HCT116 (cell line): Measurements from ENCODE around the gene EIPR1.

Experiments
- FOSL1 ChIP-seq: IDR thresholded peaks from 2 replicates; pipeline ENCODE4 v1.6.1; 2012; ENCODE audit warnings: low read depth
- POLR2AphosphoS5 ChIP-seq: IDR thresholded peaks from 2 replicates; pipeline ENCODE4 v1.6.1; 2011; ENCODE audit warnings: mild to moderate bottlenecking, low read depth, low read length, moderate library complexity
- RAD21 ChIP-seq: IDR thresholded peaks from 2 replicates; pipeline ENCODE4 v1.6.1; 2012; ENCODE audit warnings: low read depth, mild to moderate bottlenecking
- SIN3A ChIP-seq: IDR thresholded peaks from 2 replicates; pipeline ENCODE4 v1.6.1; 2012; ENCODE audit warnings: low read depth
- TCF7L2 ChIP-seq: IDR thresholded peaks from 2 replicates; pipeline ENCODE4 v1.7.0; 2011; ENCODE audit warnings: borderline replicate concordance, inconsistent platforms; ENCODE audit not compliant: insufficient read depth, insufficient read length; ENCODE audit errors: extremely low read depth
- YY1 ChIP-seq: IDR thresholded peaks from 2 replicates; pipeline ENCODE4 v1.6.1; 2011; ENCODE audit warnings: low read length, low read depth, moderate library complexity, mild to moderate bottlenecking; ENCODE audit not compliant: insufficient replicate concordance; ENCODE audit errors: extremely low read depth
- ZFX ChIP-seq: fragments of 450-650 bp; IDR thresholded peaks from 2 replicates; pipeline ENCODE4 v1.6.1; 2017
- TF ChIP-seq, protein P1 (sequence below), 3 experiments: fragments of 200-600 bp in 1 of 3; sonication (generic) in 1 of 3; IDR thresholded peaks in 2 of 3; conservative IDR thresholded peaks in 1 of 3; 2 replicates each; pipeline ENCODE4 v1.5.1; 2012 to 2017; ENCODE audit warnings: low read depth in 2 of 3, low read length in 2 of 3, antibody characterized with exemption in 1 of 3, borderline replicate concordance in 1 of 3, control low read depth in 1 of 3, mild to moderate bottlenecking in 1 of 3, mixed read lengths in 1 of 3, mixed run types in 1 of 3, moderate library complexity in 1 of 3; ENCODE audit not compliant: insufficient read depth in 1 of 3
- TF ChIP-seq, protein P2 (sequence below): IDR thresholded peaks from 2 replicates; pipeline ENCODE4 v1.6.1; 2012

GRCh38 chr2:3420076-3420768 is 42.6 kb upstream of the EIPR1 start:
- TF ChIP-seq RAD21 (no peak), YY1 (no peak), SIN3A (no peak), POLR2AphosphoS5 (no peak), ZFX (no peak), TCF7L2 (no peak), FOSL1 (no peak)
- TF ChIP-seq, protein P1, sequence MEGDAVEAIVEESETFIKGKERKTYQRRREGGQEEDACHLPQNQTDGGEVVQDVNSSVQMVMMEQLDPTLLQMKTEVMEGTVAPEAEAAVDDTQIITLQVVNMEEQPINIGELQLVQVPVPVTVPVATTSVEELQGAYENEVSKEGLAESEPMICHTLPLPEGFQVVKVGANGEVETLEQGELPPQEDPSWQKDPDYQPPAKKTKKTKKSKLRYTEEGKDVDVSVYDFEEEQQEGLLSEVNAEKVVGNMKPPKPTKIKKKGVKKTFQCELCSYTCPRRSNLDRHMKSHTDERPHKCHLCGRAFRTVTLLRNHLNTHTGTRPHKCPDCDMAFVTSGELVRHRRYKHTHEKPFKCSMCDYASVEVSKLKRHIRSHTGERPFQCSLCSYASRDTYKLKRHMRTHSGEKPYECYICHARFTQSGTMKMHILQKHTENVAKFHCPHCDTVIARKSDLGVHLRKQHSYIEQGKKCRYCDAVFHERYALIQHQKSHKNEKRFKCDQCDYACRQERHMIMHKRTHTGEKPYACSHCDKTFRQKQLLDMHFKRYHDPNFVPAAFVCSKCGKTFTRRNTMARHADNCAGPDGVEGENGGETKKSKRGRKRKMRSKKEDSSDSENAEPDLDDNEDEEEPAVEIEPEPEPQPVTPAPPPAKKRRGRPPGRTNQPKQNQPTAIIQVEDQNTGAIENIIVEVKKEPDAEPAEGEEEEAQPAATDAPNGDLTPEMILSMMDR (IDR thresholded peaks at IDR 0.05 in 2 of 3, conservative IDR thresholded peaks at IDR 0.05 in 1 of 3; ENCODE audit: borderline replicate concordance in 1 of 3, insufficient read depth in 1 of 3, low read depth in 2 of 3, low read length in 2 of 3) = no peak
- TF ChIP-seq, protein P2, sequence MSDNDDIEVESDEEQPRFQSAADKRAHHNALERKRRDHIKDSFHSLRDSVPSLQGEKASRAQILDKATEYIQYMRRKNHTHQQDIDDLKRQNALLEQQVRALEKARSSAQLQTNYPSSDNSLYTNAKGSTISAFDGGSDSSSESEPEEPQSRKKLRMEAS = no peak
